MG63 (cell line): ENCODE results near the gene RAB39B. TPM values are rescaled to one million over a fixed set of nuclear protein-coding genes. Genes with fewer than 3 reads are reported as not detected.
"Not testable (repeated sequence)": the region's sequence is repeated elsewhere in the genome, so short reads cannot be mapped to it uniquely, and the experiment has no call there.

ENCODE experiments used
- DNase-seq: peaks from one replicate; pipeline ENCODE4 v3.0.0-alpha.2; 2020
- H3K27me3 ChIP-seq: fragments of 250-450 bp; sonication (Bioruptor Pico); 2 replicates; pipeline ENCODE4 v1.5.1; 2020; ENCODE audit warnings: mild to moderate bottlenecking, moderate library complexity
- H3K36me3 ChIP-seq: fragments of 250-450 bp; sonication (Bioruptor Pico); 2 replicates; pipeline ENCODE4 v1.5.1; 2020; ENCODE audit warnings: mild to moderate bottlenecking, moderate library complexity
- H3K4me3 ChIP-seq: fragments of 250-450 bp; sonication (Bioruptor Pico); 2 replicates; pipeline ENCODE4 v1.5.1; 2020; ENCODE audit warnings: mild to moderate bottlenecking, moderate library complexity
- H3K9me3 ChIP-seq: fragments of 250-450 bp; sonication (Bioruptor Pico); 2 replicates; pipeline ENCODE4 v1.5.1; 2020; ENCODE audit warnings: mild to moderate bottlenecking, moderate library complexity
- total RNA-seq: library from RNA; depleted of rRNA; stranded (reverse); fragments of >200 nt; shearing (Covaris generic); gene quantifications from 2 replicates; pipeline ENCODE4 v1.2.3, GENCODE V29; 2014; ENCODE audit warnings: low replicate concordance; rRNA removed

The RAB39B gene
- total RNA-seq, 1 experiment from 2014 or later: 1.7 TPM

DNA sequence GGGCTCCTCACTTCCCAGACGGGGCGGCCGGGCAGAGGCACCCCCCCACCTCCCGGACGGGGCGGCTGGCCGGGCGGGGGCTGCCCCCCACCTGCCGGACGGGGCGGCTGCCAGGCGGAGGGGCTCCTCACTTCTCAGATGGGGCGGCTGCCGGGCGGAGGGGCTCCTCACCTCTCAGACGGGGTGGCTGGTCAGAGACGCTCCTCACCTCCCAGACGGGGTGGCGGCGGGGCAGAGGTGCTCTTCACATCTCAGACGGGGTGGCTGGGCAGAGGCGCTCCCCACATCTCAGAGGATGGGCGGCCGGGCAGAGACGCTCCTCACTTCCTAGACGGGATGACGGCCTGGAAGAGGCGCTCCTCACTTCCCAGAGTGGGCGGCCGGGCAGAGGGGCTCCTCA is 40.5 kb downstream of the RAB39B start:
- not testable (repeated sequence) for H3K9me3 ChIP-seq, H3K4me3 ChIP-seq, DNase-seq, H3K27me3 ChIP-seq
- H3K36me3 ChIP-seq: peaks cover 16% of the 10 kb centered on the region

- DNase-seq: no peak
- H3K4me3 ChIP-seq: no peak overlapping the region
- H3K9me3 ChIP-seq: no peaks in the 10 kb centered on the region
- peaks cover 8% of the 10 kb centered on the region for H3K36me3 ChIP-seq
- no peaks in the 10 kb centered on the region for H3K27me3 ChIP-seq
Measured at GRCh38 chrX:155221351-155221750, 42.9 kb downstream of the RAB39B start.

DNA sequence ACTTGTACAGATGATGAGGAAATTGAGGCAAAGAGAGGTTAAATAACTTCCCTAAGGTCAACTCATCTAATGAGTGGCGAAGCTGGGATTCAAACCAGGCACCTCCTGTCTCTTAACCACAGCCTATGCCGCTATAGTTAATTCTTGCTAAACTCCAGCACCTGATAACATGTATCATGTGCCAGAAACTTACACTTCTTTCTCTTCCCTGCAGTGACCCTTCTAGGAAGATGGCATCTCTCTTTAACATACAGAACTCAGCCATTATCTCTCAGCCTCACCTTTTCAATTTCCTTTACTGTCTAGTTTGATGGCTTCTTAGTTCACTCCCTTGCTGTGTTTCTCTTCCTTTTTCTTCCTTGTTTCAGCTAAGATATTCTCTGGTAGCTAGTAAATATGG is 45.5 kb downstream of the RAB39B start:
- no peak for DNase-seq
- no peaks in the 10 kb centered on the region for H3K9me3 ChIP-seq

DNA sequence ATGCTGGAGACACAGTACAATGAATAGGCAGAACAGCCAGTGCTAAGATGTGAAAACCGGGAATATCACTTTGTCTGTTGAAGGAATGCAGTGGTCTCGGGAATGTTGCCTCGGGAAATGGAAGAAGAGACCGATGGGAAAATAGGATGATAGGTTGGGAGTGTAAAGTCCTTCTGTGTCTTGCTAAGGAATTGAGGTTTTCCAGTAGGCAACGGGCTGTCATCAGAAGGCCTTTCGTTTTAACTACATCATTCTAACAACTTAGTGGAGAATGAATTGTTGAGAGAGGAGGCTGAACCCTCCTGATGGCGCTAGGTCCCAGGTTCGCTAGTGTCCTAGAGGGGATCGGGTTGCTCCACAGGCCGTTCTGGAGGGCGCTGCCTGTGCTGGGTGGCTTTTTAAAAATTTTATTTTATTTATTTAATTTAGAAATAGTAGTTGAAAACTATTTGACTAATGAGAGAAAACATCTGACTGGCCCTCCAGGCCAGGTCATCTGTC is 47.3 kb downstream of the RAB39B start:
- DNase-seq: no peak
- Histone ChIP-seq H3K9me3 (no peaks in the 10 kb centered on the region), H3K27me3 (no peaks in the 10 kb centered on the region)

More for the DNA sequence above, 45.5 kb downstream of the RAB39B start:
- H3K4me3 ChIP-seq: no peak overlapping the region
- H3K27me3 ChIP-seq: no peaks in the 10 kb centered on the region
- peaks cover 8% of the 10 kb centered on the region for H3K36me3 ChIP-seq

DNA sequence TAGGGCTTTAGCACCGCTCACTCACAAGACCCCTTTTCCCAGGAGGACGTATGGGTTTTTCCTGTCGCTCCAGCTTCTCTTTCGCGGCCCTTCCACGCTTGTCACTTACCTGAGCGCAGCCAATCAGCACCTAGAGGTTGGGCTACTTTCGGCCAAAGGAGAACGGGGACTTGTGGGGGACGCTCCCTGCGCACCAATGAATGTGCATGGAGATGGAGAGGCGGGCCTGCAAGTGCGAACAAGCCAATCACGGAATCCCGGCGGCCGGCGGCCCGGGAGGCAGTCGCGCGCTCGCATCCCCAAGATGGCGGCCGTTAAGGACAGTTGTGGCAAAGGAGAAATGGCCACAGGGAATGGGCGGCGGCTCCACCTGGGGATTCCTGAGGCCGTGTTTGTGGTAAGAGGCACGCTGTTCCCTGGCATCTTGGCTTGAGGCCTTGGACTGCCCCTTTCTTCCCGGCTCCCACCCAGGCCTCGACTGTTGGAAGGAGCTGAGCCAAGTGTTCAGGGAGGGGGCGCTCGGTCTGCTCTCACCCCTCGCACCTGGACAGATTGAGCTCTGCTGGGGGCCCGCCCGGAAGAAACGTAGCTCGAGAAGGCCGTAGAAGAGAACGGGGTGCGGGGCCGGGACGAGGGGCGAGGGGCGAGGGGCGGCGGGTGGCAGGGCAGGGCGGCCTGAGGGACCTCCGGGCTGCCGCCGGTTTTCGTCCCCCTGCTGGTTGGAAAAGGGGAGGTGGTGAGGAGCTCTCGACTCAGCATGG is 47.9 kb downstream of the RAB39B start, which contains the start of gene VBP1:
Gene VBP1, plus strand, starts transcription at position 282 of the 761 bp plus-strand sequence. Its CDS starts 23 bp downstream, at position 305.
- Histone ChIP-seq H3K4me3 (peak within 1 kb of the TSS; percentile 87), H3K27me3 (no peaks in the 10 kb centered on the region), H3K9me3 (no peaks in the 10 kb centered on the region), H3K36me3 (peaks cover 8% of the 10 kb centered on the region)
- peak; percentile 93 for DNase-seq

More for the DNA sequence above, 47.3 kb downstream of the RAB39B start:
- Histone ChIP-seq H3K36me3 (peaks cover 8% of the 10 kb centered on the region), H3K4me3 (peak overlapping the region; percentile 87)

GRCh38 chrX:155215443-155216178 is 48.7 kb downstream of the RAB39B start:
- Histone ChIP-seq H3K27me3 (no peaks in the 10 kb centered on the region), H3K9me3 (no peaks in the 10 kb centered on the region), H3K4me3 (peak overlapping the region; percentile 87), H3K36me3 (peaks cover 7% of the 10 kb centered on the region)
- no peak for DNase-seq

- Histone ChIP-seq H3K27me3 (no peaks in the 10 kb centered on the region), H3K36me3 (no peaks in the 10 kb centered on the region), H3K9me3 (no peaks in the 10 kb centered on the region), H3K4me3 (no peak overlapping the region)
- DNase-seq: no peak
Measured at GRCh38 chrX:155213731-155214130, 50.6 kb downstream of the RAB39B start.

- no peaks in the 10 kb centered on the region for H3K36me3 ChIP-seq
- DNase-seq: no peak
- no peaks in the 10 kb centered on the region for H3K9me3 ChIP-seq
- H3K4me3 ChIP-seq: no peak overlapping the region
- no peaks in the 10 kb centered on the region for H3K27me3 ChIP-seq
Measured at GRCh38 chrX:155211208-155211607, 53.1 kb downstream of the RAB39B start.

Other genes with a start within 250 kb of the RAB39B start
- gene F8, start 241.8 kb downstream of the RAB39B start, total RNA-seq: 5.6 and 7.4 TPM in 2 replicates
- gene FUNDC2, start 237.6 kb downstream of the RAB39B start, total RNA-seq: 61.9 and 104 TPM in 2 replicates
- 16.7 and 38.6 TPM in 2 replicates for gene CMC4, start 193.4 kb downstream of the RAB39B start, total RNA-seq
- gene MTCP1, start 193.4 kb downstream of the RAB39B start, total RNA-seq: 14.6 and 79.5 TPM in 2 replicates
- gene BRCC3, start 193.0 kb downstream of the RAB39B start, total RNA-seq: 1.5 and 4.9 TPM in 2 replicates
- 115 and 172 TPM in 2 replicates for gene VBP1, start 48.0 kb downstream of the RAB39B start, total RNA-seq
- 0.10 and 0.30 TPM in 2 replicates for gene CLIC2, start 70.1 kb upstream of the RAB39B start, total RNA-seq
- not detected in 2 replicates for gene F8A2, start 117.6 kb upstream of the RAB39B start, total RNA-seq
- gene F8A3, start 194.1 kb upstream of the RAB39B start, total RNA-seq: 3.1 TPM in 1 of 2 replicates, not detected in the other